Measurements from ENCODE around the gene CPSF6. TPM values are rescaled to one million over a fixed set of nuclear protein-coding genes. Genes with fewer than 3 reads are reported as not detected.

The CPSF6 gene
- total RNA-seq, 1 donor from 2014 or later: 90.8 TPM

DNA sequence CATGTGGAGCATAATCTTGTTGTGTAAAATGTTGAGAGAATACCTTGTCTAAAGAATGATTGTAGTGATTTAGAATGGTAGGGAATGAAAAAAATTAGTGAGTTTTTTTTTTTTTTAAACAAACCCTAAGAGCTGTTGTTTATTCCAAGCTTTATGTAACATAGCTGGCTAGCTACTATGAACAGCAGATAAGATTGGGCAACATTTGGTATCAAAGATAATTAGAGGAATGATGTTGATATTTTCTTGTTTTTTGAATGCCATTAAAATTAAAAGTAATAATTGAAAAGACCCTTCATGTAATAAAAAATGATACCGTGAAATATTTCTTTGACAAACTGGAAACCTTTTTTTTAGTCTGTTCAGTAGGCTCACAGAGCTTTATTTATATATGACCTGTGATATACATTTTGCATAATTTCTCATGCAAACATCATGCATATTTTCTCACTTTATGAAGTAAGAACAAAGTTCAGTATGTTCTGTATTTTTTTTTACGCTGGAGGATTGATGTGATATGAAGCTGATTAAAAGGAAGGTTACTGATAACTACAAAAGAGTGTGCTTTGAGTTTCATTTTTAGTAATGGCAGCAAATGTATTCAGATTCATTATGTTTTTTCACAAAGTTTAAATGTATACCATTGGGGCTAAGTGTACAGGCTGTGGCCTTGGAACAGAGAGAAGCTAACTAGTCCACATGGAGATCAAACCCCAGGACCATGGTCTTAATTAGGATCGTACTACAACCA, 8.1 kb downstream of the CPSF6 start:
- TF ChIP-seq, protein P1, sequence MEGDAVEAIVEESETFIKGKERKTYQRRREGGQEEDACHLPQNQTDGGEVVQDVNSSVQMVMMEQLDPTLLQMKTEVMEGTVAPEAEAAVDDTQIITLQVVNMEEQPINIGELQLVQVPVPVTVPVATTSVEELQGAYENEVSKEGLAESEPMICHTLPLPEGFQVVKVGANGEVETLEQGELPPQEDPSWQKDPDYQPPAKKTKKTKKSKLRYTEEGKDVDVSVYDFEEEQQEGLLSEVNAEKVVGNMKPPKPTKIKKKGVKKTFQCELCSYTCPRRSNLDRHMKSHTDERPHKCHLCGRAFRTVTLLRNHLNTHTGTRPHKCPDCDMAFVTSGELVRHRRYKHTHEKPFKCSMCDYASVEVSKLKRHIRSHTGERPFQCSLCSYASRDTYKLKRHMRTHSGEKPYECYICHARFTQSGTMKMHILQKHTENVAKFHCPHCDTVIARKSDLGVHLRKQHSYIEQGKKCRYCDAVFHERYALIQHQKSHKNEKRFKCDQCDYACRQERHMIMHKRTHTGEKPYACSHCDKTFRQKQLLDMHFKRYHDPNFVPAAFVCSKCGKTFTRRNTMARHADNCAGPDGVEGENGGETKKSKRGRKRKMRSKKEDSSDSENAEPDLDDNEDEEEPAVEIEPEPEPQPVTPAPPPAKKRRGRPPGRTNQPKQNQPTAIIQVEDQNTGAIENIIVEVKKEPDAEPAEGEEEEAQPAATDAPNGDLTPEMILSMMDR (IDR thresholded peaks at IDR 0.05; ENCODE audit: unreplicated experiment): no peak
- Mint-ChIP-seq H3K9me3 (ENCODE audit: unreplicated experiment) (no peaks in the 10 kb centered on the region), H3K4me3 (ENCODE audit: unreplicated experiment) (no peak overlapping the region), H3K27me3 (ENCODE audit: unreplicated experiment) (no peaks in the 10 kb centered on the region), H3K4me1 (ENCODE audit: unreplicated experiment) (peaks cover 2% of the 10 kb centered on the region), H3K27ac (ENCODE audit: unreplicated experiment) (no peak overlapping the region), H3K36me3 (ENCODE audit: low read depth, unreplicated experiment) (no peaks in the 10 kb centered on the region)
- DNase-seq (ENCODE audit: low spot score): no peak

DNA sequence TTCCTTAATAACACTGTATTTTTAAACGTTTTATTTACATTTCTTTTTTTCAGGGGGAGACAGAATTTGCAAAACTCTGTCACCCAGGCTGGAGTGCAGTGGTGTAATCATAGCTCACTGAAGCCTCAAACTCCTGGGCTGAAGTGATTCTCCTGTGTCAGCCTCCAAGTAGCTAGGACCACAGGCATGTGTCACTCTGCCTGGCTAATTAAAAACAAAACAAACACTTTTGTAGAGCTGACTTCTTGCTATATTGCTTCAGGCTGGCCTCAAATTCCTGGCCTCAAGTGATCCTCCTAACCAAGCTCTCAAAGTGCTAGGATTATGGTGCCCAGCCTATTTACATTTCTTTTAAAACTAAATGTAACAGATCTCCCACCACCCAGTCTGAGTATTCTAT, 12.7 kb downstream of the CPSF6 start:
- Mint-ChIP-seq H3K9me3 (ENCODE audit: unreplicated experiment) (no peaks in the 10 kb centered on the region), H3K27me3 (ENCODE audit: unreplicated experiment) (no peaks in the 10 kb centered on the region), H3K4me1 (ENCODE audit: unreplicated experiment) (peaks cover 6% of the 10 kb centered on the region), H3K36me3 (ENCODE audit: low read depth, unreplicated experiment) (peaks cover 5% of the 10 kb centered on the region), H3K27ac (ENCODE audit: unreplicated experiment) (no peak overlapping the region), H3K4me3 (ENCODE audit: unreplicated experiment) (no peak overlapping the region)
- TF ChIP-seq, protein P1 (IDR thresholded peaks at IDR 0.05; ENCODE audit: unreplicated experiment): no peak
- DNase-seq (ENCODE audit: low spot score): no peak

DNA sequence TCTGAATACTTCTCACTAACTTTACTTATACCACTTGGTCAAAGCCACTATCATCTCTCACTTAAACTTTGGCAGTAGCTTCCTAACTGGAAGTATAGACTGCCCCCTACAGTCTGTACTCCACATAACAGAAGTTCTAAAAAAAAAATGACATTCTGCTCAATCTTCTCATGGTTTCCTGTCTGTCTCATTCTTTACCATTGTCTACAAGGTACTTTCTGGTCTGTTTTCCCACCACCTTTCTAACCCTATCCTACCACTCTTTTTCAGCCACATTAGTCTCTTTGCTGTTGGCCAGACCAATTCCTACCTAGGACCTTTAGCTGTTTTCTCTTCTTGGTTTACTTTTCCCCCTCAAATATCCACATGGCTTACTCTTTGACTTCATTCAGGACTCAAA, 14.7 kb downstream of the CPSF6 start:
- H3K27ac Mint-ChIP-seq (ENCODE audit: unreplicated experiment): peak overlapping the region; percentile 84

DNA sequence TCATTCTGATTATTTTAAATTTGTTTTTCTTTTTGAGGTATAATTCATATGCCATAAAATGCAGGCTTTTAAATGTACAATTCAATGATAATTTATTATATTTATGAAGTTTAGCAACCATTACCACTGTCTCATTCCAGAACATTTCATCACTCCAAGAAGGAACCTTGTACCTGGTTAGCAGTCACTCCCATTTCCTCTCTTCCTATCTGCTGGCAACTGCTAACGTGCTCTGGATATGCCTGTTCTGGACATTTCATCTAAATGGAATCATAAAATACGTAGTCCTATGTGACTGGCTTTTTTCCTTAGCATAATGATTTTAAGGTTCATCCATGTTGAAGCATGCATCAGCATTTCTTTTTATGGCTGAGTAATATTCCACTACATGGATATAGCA, 15.5 kb downstream of the CPSF6 start:
- Mint-ChIP-seq H3K4me3 (ENCODE audit: unreplicated experiment) (no peak overlapping the region), H3K27ac (ENCODE audit: unreplicated experiment) (no peak overlapping the region), H3K36me3 (ENCODE audit: low read depth, unreplicated experiment) (peaks cover 13% of the 10 kb centered on the region), H3K4me1 (ENCODE audit: unreplicated experiment) (peaks cover 11% of the 10 kb centered on the region), H3K27me3 (ENCODE audit: unreplicated experiment) (no peaks in the 10 kb centered on the region), H3K9me3 (ENCODE audit: unreplicated experiment) (no peaks in the 10 kb centered on the region)
- TF ChIP-seq, protein P1 (IDR thresholded peaks at IDR 0.05; ENCODE audit: unreplicated experiment): no peak
- DNase-seq (ENCODE audit: low spot score): no peak

More for the DNA sequence above, 14.7 kb downstream of the CPSF6 start:
- Mint-ChIP-seq H3K4me3 (ENCODE audit: unreplicated experiment) (no peak overlapping the region), H3K4me1 (ENCODE audit: unreplicated experiment) (peaks cover 11% of the 10 kb centered on the region), H3K9me3 (ENCODE audit: unreplicated experiment) (no peaks in the 10 kb centered on the region), H3K36me3 (ENCODE audit: low read depth, unreplicated experiment) (peaks cover 13% of the 10 kb centered on the region), H3K27me3 (ENCODE audit: unreplicated experiment) (no peaks in the 10 kb centered on the region)
- TF ChIP-seq, protein P1 (IDR thresholded peaks at IDR 0.05; ENCODE audit: unreplicated experiment): peak; percentile 89
- DNase-seq (ENCODE audit: low spot score): no peak

DNA sequence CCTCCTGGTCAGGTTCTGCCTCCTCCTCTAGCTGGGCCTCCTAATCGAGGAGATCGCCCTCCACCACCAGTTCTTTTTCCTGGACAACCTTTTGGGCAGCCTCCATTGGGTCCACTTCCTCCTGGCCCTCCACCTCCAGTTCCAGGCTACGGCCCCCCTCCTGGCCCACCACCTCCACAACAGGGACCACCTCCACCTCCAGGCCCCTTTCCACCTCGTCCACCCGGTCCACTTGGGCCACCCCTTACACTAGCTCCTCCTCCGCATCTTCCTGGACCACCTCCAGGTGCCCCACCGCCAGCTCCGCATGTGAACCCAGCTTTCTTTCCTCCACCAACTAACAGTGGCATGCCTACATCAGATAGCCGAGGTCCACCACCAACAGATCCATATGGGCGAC, 19.3 kb downstream of the CPSF6 start:
- TF ChIP-seq, protein P1 (IDR thresholded peaks at IDR 0.05; ENCODE audit: unreplicated experiment): no peak
- Mint-ChIP-seq H3K27me3 (ENCODE audit: unreplicated experiment) (peaks cover 1% of the 10 kb centered on the region), H3K4me1 (ENCODE audit: unreplicated experiment) (peaks cover 11% of the 10 kb centered on the region), H3K36me3 (ENCODE audit: low read depth, unreplicated experiment) (peaks cover 29% of the 10 kb centered on the region), H3K4me3 (ENCODE audit: unreplicated experiment) (peak overlapping the region; percentile 70), H3K9me3 (ENCODE audit: unreplicated experiment) (no peaks in the 10 kb centered on the region), H3K27ac (ENCODE audit: unreplicated experiment) (peak overlapping the region; percentile 58)
- no peak for DNase-seq (ENCODE audit: low spot score)
